ENCODE data around the gene AAGAB.

AAGAB gene

GRCh38 chr15:67175643-67176071, 78.8 kb downstream of the AAGAB start:
- peaks cover 3% of the 10 kb centered on the region for H3K4me1 ChIP-seq
- no peak overlapping the region for H3K4me3 ChIP-seq (ENCODE audit: low read depth, low read length)
- H3K27me3 ChIP-seq (ENCODE audit: control insufficient read depth, insufficient read depth, low read length) = no peaks in the 10 kb centered on the region
- H3K27ac ChIP-seq = no peak overlapping the region
- no peak for TF ChIP-seq CTCF (IDR thresholded peaks at IDR 0.05)
- no peaks in the 10 kb centered on the region for H3K36me3 ChIP-seq (ENCODE audit: control insufficient read depth, insufficient read depth, low read length)
- no peaks in the 10 kb centered on the region for H3K9me3 ChIP-seq (ENCODE audit: control insufficient read depth, low read length)
- H3K9ac ChIP-seq = no peak overlapping the region
- no peaks in the 10 kb centered on the region for H3K79me2 ChIP-seq
- H2AFZ ChIP-seq = no peak overlapping the region
- H3K4me2 ChIP-seq (ENCODE audit: low read length) = no peak overlapping the region

- Histone ChIP-seq H2AFZ (no peak overlapping the region), H3K4me3 (ENCODE audit: low read depth, low read length) (no peak overlapping the region), H3K79me2 (no peaks in the 10 kb centered on the region), H3K27me3 (ENCODE audit: control insufficient read depth, insufficient read depth, low read length) (no peaks in the 10 kb centered on the region), H3K4me2 (ENCODE audit: low read length) (no peak overlapping the region), H3K9me3 (ENCODE audit: control insufficient read depth, low read length) (no peaks in the 10 kb centered on the region), H3K4me1 (peaks cover 3% of the 10 kb centered on the region), H3K36me3 (ENCODE audit: control insufficient read depth, insufficient read depth, low read length) (no peaks in the 10 kb centered on the region), H3K27ac (no peak overlapping the region), H3K9ac (no peak overlapping the region)
- TF ChIP-seq CTCF (IDR thresholded peaks at IDR 0.05) = no peak
Observed at GRCh38 chr15:67174864-67175573, 79.4 kb downstream of the AAGAB start.

GRCh38 chr15:67174446-67174845, 80.0 kb downstream of the AAGAB start:
- no peaks in the 10 kb centered on the region for H3K27me3 ChIP-seq (ENCODE audit: control insufficient read depth, insufficient read depth, low read length)

GRCh38 chr15:67173786-67174185, 80.7 kb downstream of the AAGAB start:
- no peak overlapping the region for H3K4me2 ChIP-seq (ENCODE audit: low read length)
- H3K36me3 ChIP-seq (ENCODE audit: control insufficient read depth, insufficient read depth, low read length) = no peaks in the 10 kb centered on the region
- no peaks in the 10 kb centered on the region for H3K27me3 ChIP-seq (ENCODE audit: control insufficient read depth, insufficient read depth, low read length)
- no peak overlapping the region for H3K4me3 ChIP-seq (ENCODE audit: low read depth, low read length)
- peaks cover 3% of the 10 kb centered on the region for H3K4me1 ChIP-seq
- no peak for TF ChIP-seq CTCF (IDR thresholded peaks at IDR 0.05)
- no peaks in the 10 kb centered on the region for H3K79me2 ChIP-seq
- no peak overlapping the region for H3K27ac ChIP-seq
- H3K9me3 ChIP-seq (ENCODE audit: control insufficient read depth, low read length) = no peaks in the 10 kb centered on the region
- no peak overlapping the region for H3K9ac ChIP-seq
- H2AFZ ChIP-seq = no peak overlapping the region

More at GRCh38 chr15:67174446-67174845, 80.0 kb downstream of the AAGAB start:
- no peaks in the 10 kb centered on the region for H3K36me3 ChIP-seq (ENCODE audit: control insufficient read depth, insufficient read depth, low read length)
- H2AFZ ChIP-seq = no peak overlapping the region
- H3K79me2 ChIP-seq = no peaks in the 10 kb centered on the region
- no peak for TF ChIP-seq CTCF (IDR thresholded peaks at IDR 0.05)
- H3K9me3 ChIP-seq (ENCODE audit: control insufficient read depth, low read length) = no peaks in the 10 kb centered on the region
- H3K4me2 ChIP-seq (ENCODE audit: low read length) = no peak overlapping the region
- H3K27ac ChIP-seq = no peak overlapping the region
- no peak overlapping the region for H3K9ac ChIP-seq
- H3K4me3 ChIP-seq (ENCODE audit: low read depth, low read length) = no peak overlapping the region
- peaks cover 3% of the 10 kb centered on the region for H3K4me1 ChIP-seq

GRCh38 chr15:67173005-67173404, 81.5 kb downstream of the AAGAB start:
- no peaks in the 10 kb centered on the region for H3K36me3 ChIP-seq (ENCODE audit: control insufficient read depth, insufficient read depth, low read length)
- no peak overlapping the region for H3K27ac ChIP-seq
- no peak overlapping the region for H2AFZ ChIP-seq
- H3K9me3 ChIP-seq (ENCODE audit: control insufficient read depth, low read length) = no peaks in the 10 kb centered on the region
- H3K4me1 ChIP-seq = peaks cover 3% of the 10 kb centered on the region
- no peak overlapping the region for H3K9ac ChIP-seq
- H3K4me2 ChIP-seq (ENCODE audit: low read length) = no peak overlapping the region
- no peak overlapping the region for H3K4me3 ChIP-seq (ENCODE audit: low read depth, low read length)
- no peak for TF ChIP-seq CTCF (IDR thresholded peaks at IDR 0.05)
- H3K79me2 ChIP-seq = no peaks in the 10 kb centered on the region
- no peaks in the 10 kb centered on the region for H3K27me3 ChIP-seq (ENCODE audit: control insufficient read depth, insufficient read depth, low read length)

Data from parathyroid adenoma (tissue), 2 donors.